GM19438 (cell line): ENCODE results near the gene SOAT1.
"Not testable (repeated sequence)": the region's sequence is repeated elsewhere in the genome, so short reads cannot be mapped to it uniquely, and the experiment has no call there.

Experiments
- ATAC-seq: cut with Tn5 transposase; IDR thresholded peaks from one replicate; pipeline ENCODE4 v1.9.1; 2021; ENCODE audit warnings: low read depth; ENCODE audit not compliant: unreplicated experiment

Gene SOAT1

DNA sequence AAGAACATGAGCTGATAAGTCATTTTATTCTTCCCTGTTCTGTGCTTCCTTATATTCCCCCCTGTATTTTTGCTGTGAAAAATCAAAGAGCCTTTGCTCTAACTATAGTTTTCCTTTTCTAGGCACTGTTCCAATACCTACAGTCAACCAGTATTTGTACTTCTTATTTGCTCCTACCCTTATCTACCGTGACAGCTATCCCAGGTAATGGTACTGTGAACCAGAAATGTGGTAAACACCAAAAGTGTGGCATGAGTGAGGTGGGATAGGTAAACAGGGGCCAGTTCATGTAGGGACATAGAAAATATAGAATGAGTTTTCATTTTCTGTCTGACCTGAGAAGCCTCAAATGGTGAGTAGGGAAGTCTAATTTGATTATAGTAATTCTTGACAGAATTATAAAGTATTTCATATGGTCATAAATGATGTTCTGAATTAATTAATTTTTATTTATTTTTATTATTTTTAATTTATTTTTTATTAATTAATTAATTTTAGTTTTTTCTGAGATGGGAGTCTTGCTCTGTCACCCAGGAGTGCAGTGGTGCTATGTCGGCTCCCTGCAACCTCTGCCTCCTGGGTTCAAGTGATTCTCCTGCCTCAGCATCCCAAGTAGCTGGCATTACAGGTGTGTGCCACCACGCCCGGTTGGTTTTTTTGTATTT lies 49.3 kb downstream of the SOAT1 start:
- ATAC-seq: no peak

DNA sequence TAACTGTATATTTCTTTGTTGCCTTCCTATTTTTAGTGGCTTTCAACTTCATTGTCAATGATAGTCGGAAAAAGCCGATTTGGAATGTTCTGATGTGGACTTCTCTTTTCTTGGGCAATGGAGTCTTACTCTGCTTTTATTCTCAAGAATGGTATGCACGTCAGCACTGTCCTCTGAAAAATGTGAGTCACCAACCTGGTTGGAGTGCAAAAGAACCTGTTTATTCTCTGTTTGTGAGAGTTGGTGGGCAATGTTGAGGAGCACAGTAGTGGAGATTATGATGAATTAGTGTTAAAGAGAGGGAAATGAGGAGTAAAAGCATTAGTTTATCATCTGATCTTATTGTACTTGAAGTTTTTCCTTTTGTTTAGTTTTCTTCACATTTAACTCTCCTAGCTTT lies 57.7 kb downstream of the SOAT1 start:
- no peak for ATAC-seq

GRCh38 chr1:179352236-179352635 lies 58.6 kb downstream of the SOAT1 start:
- ATAC-seq: no peak

DNA sequence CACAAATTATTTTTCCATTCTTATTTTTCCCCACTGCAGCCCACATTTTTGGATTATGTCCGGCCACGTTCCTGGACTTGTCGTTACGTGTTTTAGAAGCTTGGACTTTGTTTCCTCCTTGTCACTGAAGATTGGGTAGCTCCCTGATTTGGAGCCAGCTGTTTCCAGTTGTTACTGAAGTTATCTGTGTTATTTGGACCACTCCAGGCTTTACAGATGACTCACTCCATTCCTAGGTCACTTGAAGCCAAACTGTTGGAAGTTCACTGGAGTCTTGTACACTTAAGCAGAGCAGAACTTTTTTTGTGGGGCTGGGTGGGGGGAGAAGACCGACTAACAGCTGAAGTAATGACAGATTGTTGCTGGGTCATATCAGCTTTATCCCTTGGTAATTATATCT lies 59.9 kb downstream of the SOAT1 start:
- ATAC-seq: no peak

GRCh38 chr1:179361631-179362030 lies 68.0 kb downstream of the SOAT1 start:
- ATAC-seq: not testable (repeated sequence)

DNA sequence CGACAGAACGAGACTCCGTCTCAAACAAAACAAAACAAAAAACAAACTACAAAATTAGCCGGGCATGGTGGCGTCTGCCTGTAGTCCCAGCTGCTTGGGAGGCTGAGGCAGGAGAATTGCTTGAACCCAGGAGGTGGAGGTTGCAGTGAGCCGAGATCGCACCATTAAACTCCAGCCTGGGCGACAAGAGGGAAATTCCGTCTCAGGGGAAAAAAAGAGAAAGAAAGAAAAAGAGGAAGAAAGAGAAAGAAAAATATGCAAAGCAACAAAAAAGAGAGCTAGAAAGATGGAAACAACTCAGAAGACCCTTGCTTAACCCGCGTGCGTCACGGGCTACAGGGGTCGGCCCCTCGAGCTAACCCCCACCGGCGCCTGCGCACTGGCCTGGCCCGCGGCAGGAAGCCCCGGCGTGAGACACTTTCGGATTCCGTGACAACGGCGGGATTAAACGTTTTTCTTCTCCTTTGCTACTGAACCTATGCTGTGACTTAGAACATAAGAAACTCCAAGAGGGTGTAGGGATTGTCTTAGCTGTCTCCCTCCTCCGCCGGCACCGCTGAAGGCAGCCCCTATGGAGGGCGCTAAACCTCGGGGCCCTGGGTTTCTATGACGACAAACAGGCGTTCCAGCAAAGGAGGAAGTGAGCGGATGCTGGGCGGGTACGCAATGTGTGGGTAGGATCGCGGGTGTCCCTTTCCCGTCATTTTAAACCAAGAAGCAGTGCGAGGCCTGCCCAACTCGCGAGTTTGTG lies 71.9 kb downstream of the SOAT1 start, which contains the start of gene AXDND1:
Gene AXDND1 (plus strand): TSS at position 630 of the 751 bp plus-strand sequence. CDS start 539 bp downstream, outside the sequence.
- peak; percentile 98 for ATAC-seq

GRCh38 chr1:179366093-179366800 lies 72.7 kb downstream of the SOAT1 start:
- ATAC-seq: peak; percentile 35

- no peak for ATAC-seq
These were observed 76.2 kb downstream of the SOAT1 start for GRCh38 chr1:179369751-179370341.

- ATAC-seq: no peak
These were observed 78.6 kb downstream of the SOAT1 start for GRCh38 chr1:179372160-179372559.

DNA sequence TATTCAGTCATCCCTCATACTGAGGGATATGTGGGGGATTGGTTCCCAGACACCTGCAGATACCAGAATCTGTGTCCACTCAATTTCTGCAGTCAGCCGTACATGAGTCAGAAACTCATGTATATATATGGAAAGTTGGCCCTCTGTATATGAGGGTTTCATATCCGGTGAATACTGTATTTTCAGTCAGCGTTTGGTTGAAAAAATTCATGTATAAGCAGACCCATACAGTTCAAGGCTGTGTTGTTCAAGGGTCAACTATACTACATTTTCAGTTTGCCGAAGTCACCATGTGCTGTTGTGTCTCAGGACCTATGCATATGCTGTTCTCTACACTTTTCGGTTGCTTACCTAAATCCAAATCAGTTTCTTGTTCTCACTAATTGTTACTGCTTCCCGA lies 82.6 kb downstream of the SOAT1 start:
- ATAC-seq: no peak

DNA sequence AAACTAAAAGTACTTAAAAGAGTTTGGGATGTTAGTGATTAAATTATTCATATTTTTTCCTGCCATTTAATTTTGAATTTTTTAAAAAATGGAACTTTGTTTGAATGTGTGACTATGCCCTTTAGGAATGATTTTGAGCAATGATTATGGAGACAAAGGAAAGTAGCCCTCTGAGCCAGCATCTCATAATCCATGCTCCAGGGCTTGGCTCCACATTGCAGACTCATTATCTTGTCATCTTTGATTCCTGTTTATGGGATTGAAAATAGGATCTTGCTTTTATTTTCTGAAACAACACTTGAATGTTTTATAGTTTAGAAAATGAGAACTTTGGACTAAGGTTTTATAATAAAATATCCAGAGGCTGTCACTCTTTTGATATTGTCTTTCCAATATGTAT lies 86.7 kb downstream of the SOAT1 start:
- ATAC-seq: no peak

GRCh38 chr1:179384027-179384426 lies 90.4 kb downstream of the SOAT1 start:
- ATAC-seq: no peak

GRCh38 chr1:179385510-179385909 lies 91.9 kb downstream of the SOAT1 start:
- ATAC-seq: no peak

DNA sequence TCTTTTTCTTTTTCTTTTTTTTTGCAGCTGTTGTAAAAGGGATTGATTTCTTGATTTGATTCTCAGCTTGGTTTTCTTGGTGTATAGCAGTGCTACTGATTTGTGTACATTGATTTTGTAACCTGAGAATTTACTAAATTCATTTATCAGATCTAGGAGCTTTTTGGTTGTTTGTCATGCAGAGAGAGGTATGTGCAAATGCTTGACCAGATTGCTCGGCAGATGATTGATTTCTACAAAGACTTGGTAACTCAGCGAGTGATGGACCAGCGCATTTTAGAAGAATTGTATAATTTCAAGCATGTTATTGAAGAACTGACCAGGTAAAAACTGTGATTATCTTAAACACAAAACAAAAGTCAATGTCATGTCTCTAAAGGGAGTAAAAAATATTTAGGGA lies 100.1 kb downstream of the SOAT1 start:
- ATAC-seq: no peak

GRCh38 chr1:179399399-179399798 lies 105.8 kb downstream of the SOAT1 start:
- not testable (repeated sequence) for ATAC-seq
